Stimulated activated memory B cell treated with anti-CD40 and anti-IgM and Interleukin-4, amounts not matched to agents 10 μg/mL and 1 μg/mL and 100 μg/mL, for 72 hours (primary cell): Measurements from ENCODE around the gene CLCN4.

Experiments used
- ATAC-seq: fragments of 150-1000 bp; cut with Tn5 transposase; 2 replicates; pipeline ENCODE4 v1.10.0; 2021
- H3K27ac Mint-ChIP-seq: one replicate; pipeline ENCODE4 v1.8.0; 2022; ENCODE audit warnings: mild to moderate bottlenecking, mixed read lengths
- H3K27me3 Mint-ChIP-seq: one replicate; pipeline ENCODE4 v1.8.0; 2022; ENCODE audit warnings: mixed read lengths
- H3K36me3 Mint-ChIP-seq: one replicate; pipeline ENCODE4 v1.8.0; 2022; ENCODE audit warnings: mixed read lengths
- H3K4me1 Mint-ChIP-seq: one replicate; pipeline ENCODE4 v1.8.0; 2022; ENCODE audit warnings: mixed read lengths
- H3K4me3 Mint-ChIP-seq: one replicate; pipeline ENCODE4 v1.8.0; 2022; ENCODE audit warnings: mild to moderate bottlenecking, moderate library complexity, mixed read lengths
- H3K9me3 Mint-ChIP-seq: one replicate; pipeline ENCODE4 v1.8.0; 2022; ENCODE audit warnings: mixed read lengths

The CLCN4 gene

GRCh38 chrX:10246297-10246696 is 89.5 kb downstream of the CLCN4 start:
- H3K27ac Mint-ChIP-seq: no peak overlapping the region
- no peaks in the 10 kb centered on the region for H3K4me1 Mint-ChIP-seq
- H3K27me3 Mint-ChIP-seq: no peaks in the 10 kb centered on the region
- no peak overlapping the region for H3K4me3 Mint-ChIP-seq
- H3K9me3 Mint-ChIP-seq: no peaks in the 10 kb centered on the region
- no peaks in the 10 kb centered on the region for H3K36me3 Mint-ChIP-seq
- ATAC-seq: no peak

- no peaks in the 10 kb centered on the region for H3K27me3 Mint-ChIP-seq
- H3K36me3 Mint-ChIP-seq: no peaks in the 10 kb centered on the region
Measured at GRCh38 chrX:10246846-10247245, 90.1 kb downstream of the CLCN4 start.

GRCh38 chrX:10254739-10255138 is 98.0 kb downstream of the CLCN4 start:
- H3K4me3 Mint-ChIP-seq: no peak overlapping the region
- no peaks in the 10 kb centered on the region for H3K36me3 Mint-ChIP-seq
- H3K27ac Mint-ChIP-seq: no peak overlapping the region
- H3K9me3 Mint-ChIP-seq: no peaks in the 10 kb centered on the region
- H3K27me3 Mint-ChIP-seq: no peaks in the 10 kb centered on the region
- H3K4me1 Mint-ChIP-seq: no peaks in the 10 kb centered on the region
- ATAC-seq: no peak

More at GRCh38 chrX:10246846-10247245, 90.1 kb downstream of the CLCN4 start:
- H3K4me1 Mint-ChIP-seq: no peaks in the 10 kb centered on the region
- ATAC-seq: no peak
- no peaks in the 10 kb centered on the region for H3K9me3 Mint-ChIP-seq
- no peak overlapping the region for H3K27ac Mint-ChIP-seq
- H3K4me3 Mint-ChIP-seq: no peak overlapping the region

GRCh38 chrX:10259716-10260115 is 102.9 kb downstream of the CLCN4 start:
- no peak for ATAC-seq
- no peaks in the 10 kb centered on the region for H3K9me3 Mint-ChIP-seq

GRCh38 chrX:10265775-10266174 is 109.0 kb downstream of the CLCN4 start:
- Mint-ChIP-seq H3K27me3 (no peaks in the 10 kb centered on the region), H3K36me3 (no peaks in the 10 kb centered on the region), H3K9me3 (no peaks in the 10 kb centered on the region), H3K27ac (no peak overlapping the region), H3K4me3 (no peak overlapping the region), H3K4me1 (no peaks in the 10 kb centered on the region)
- no peak for ATAC-seq

More at GRCh38 chrX:10259716-10260115, 102.9 kb downstream of the CLCN4 start:
- Mint-ChIP-seq H3K36me3 (no peaks in the 10 kb centered on the region), H3K27ac (no peak overlapping the region), H3K4me1 (no peaks in the 10 kb centered on the region), H3K4me3 (no peak overlapping the region), H3K27me3 (no peaks in the 10 kb centered on the region)

GRCh38 chrX:10278716-10279115 is 121.9 kb downstream of the CLCN4 start:
- no peak for ATAC-seq
- H3K27me3 Mint-ChIP-seq: no peaks in the 10 kb centered on the region
- H3K27ac Mint-ChIP-seq: no peak overlapping the region
- H3K9me3 Mint-ChIP-seq: no peaks in the 10 kb centered on the region
- no peaks in the 10 kb centered on the region for H3K4me1 Mint-ChIP-seq
- no peaks in the 10 kb centered on the region for H3K36me3 Mint-ChIP-seq
- no peak overlapping the region for H3K4me3 Mint-ChIP-seq

GRCh38 chrX:10280071-10280470 is 123.3 kb downstream of the CLCN4 start:
- Mint-ChIP-seq H3K9me3 (no peaks in the 10 kb centered on the region), H3K4me3 (no peak overlapping the region), H3K27me3 (no peaks in the 10 kb centered on the region), H3K4me1 (no peaks in the 10 kb centered on the region), H3K36me3 (no peaks in the 10 kb centered on the region), H3K27ac (no peak overlapping the region)
- no peak for ATAC-seq

- ATAC-seq: no peak
- H3K9me3 Mint-ChIP-seq: no peaks in the 10 kb centered on the region
- H3K4me1 Mint-ChIP-seq: no peaks in the 10 kb centered on the region
- no peaks in the 10 kb centered on the region for H3K36me3 Mint-ChIP-seq
- peaks cover 17% of the 10 kb centered on the region for H3K27me3 Mint-ChIP-seq
- H3K4me3 Mint-ChIP-seq: no peak overlapping the region
- no peak overlapping the region for H3K27ac Mint-ChIP-seq
Measured at GRCh38 chrX:10282490-10282889, 125.7 kb downstream of the CLCN4 start.

GRCh38 chrX:10286195-10286594 is 129.4 kb downstream of the CLCN4 start:
- ATAC-seq: no peak
- H3K4me1 Mint-ChIP-seq: no peaks in the 10 kb centered on the region

More at GRCh38 chrX:10286195-10286594, 129.4 kb downstream of the CLCN4 start:
- Mint-ChIP-seq H3K4me3 (no peak overlapping the region), H3K27me3 (peaks cover 31% of the 10 kb centered on the region), H3K27ac (no peak overlapping the region), H3K36me3 (no peaks in the 10 kb centered on the region), H3K9me3 (no peaks in the 10 kb centered on the region)
